HUES48 (cell line): ENCODE results near the gene SP7.

Experiments used
- H3K27ac ChIP-seq: one replicate; pipeline ENCODE4 v1.7.0; 2013; ENCODE audit warnings: low read depth, low read length, inconsistent platforms
- H3K27me3 ChIP-seq: 2 replicates; pipeline ENCODE4 v1.6.1; 2013; ENCODE audit warnings: mild to moderate bottlenecking, low read length; ENCODE audit not compliant: control insufficient read depth, insufficient read depth
- H3K36me3 ChIP-seq: 2 replicates; pipeline ENCODE4 v1.6.1; 2013; ENCODE audit warnings: low read length; ENCODE audit not compliant: control insufficient read depth, insufficient read depth
- H3K4me1 ChIP-seq: 2 replicates; pipeline ENCODE4 v1.6.1; 2013; ENCODE audit warnings: mild to moderate bottlenecking, low read length; ENCODE audit not compliant: control insufficient read depth, insufficient read depth
- H3K4me3 ChIP-seq: 2 replicates; pipeline ENCODE4 v1.5.1; 2013; ENCODE audit warnings: mild to moderate bottlenecking, low read depth, low read length
- H3K9ac ChIP-seq: 2 replicates; pipeline ENCODE4 v1.6.1; 2013; ENCODE audit warnings: mild to moderate bottlenecking, low read depth, low read length, moderate library complexity
- H3K9me3 ChIP-seq: 2 replicates; pipeline ENCODE4 v1.6.1; 2013; ENCODE audit warnings: low read length; ENCODE audit not compliant: control insufficient read depth, insufficient read depth

Gene SP7

DNA sequence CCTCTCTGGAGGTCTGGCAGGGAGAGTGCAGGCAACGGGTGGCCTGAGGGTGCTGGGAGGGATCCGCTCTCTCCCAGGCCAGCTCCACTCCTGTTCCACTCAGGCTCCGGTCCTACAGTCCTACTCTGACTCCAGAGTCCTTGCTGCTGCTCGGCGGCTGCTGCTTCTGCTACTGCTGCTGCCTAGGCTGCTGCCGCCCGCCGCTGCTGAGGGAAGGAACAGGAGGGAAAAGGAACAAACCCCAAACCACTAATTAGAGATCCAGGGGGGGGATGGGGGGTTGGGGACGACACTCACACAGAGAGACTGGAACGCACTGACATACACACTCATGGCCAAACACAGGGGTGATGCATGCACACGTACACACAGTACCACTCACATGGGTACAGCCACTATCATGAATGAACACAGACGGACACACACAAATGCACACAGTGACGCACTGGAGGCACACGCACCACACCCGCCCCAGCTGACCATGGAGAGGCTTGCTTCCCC is at the start of gene SP7:
Gene SP7 (minus strand): TSS at position 174 of the 501 bp plus-strand sequence. CDS start 708 bp downstream, outside the sequence.
- Histone ChIP-seq H3K27ac (no peak within 1 kb of the TSS), H3K4me1 (peaks cover 18% of the 10 kb centered on the region; the same call in 1 of the 2 replicates), H3K9ac (no peak within 1 kb of the TSS), H3K9me3 (no peaks in the 10 kb centered on the region), H3K27me3 (peaks cover 24% of the 10 kb centered on the region), H3K36me3 (no peaks in the 10 kb centered on the region), H3K4me3 (no peak within 1 kb of the TSS)

DNA sequence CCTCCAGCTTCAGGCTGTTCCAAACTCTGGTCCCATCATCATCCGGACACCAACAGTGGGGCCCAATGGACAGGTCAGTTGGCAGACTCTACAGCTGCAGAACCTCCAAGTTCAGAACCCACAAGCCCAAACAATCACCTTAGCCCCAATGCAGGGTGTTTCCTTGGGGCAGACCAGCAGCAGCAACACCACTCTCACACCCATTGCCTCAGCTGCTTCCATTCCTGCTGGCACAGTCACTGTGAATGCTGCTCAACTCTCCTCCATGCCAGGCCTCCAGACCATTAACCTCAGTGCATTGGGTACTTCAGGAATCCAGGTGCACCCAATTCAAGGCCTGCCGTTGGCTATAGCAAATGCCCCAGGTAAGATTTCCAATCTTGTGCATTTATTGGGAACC is 47.1 kb upstream of the SP7 start:
- no peaks in the 10 kb centered on the region for H3K27me3 ChIP-seq
- peaks cover 26% of the 10 kb centered on the region for H3K4me1 ChIP-seq
- H3K9me3 ChIP-seq: no peaks in the 10 kb centered on the region; the same call in 1 of the 2 replicates
- H3K27ac ChIP-seq: no peak overlapping the region
- H3K36me3 ChIP-seq: peaks cover 44% of the 10 kb centered on the region
- no peak overlapping the region for H3K9ac ChIP-seq
- H3K4me3 ChIP-seq: peak overlapping the region; percentile 14; the same call in 1 of the 2 replicates

DNA sequence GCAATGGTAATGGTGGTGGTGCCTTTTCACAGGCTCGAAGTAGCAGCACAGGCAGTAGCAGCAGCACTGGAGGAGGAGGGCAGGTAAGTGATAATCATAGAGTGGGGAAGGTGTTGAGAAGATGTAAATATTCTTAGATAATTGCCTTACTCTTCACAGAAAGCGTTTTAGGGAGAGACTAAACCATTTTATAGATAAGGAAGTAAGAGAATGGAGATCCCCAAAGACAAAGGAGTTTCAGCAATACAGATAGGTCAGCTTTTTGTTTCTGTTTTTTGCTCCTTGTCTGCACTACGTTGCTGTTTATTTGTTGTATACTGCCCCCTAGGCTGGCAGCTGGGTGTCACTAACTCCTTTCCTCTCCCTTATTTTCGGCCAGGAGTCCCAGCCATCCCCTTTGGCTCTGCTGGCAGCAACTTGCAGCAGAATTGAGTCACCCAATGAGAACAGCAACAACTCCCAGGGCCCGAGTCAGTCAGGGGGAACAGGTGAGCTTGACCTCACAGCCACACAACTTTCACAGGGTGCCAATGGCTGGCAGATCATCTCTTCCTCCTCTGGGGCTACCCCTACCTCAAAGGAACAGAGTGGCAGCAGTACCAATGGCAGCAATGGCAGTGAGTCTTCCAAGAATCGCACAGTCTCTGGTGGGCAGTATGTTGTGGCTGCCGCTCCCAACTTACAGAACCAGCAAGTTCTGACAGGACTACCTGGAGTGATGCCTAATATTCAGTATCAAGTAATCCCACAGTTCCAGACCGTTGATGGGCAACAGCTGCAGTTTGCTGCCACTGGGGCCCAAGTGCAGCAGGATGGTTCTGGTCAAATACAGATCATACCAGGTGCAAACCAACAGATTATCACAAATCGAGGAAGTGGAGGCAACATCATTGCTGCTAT is 45.8 kb upstream of the SP7 start:
- H3K36me3 ChIP-seq: peaks cover 39% of the 10 kb centered on the region
- no peak overlapping the region for H3K9ac ChIP-seq
- H3K9me3 ChIP-seq: no peaks in the 10 kb centered on the region; the same call in 1 of the 2 replicates
- H3K4me1 ChIP-seq: peaks cover 26% of the 10 kb centered on the region
- H3K27ac ChIP-seq: peak overlapping the region; percentile 100
- H3K4me3 ChIP-seq: peak overlapping the region; percentile 84
- no peaks in the 10 kb centered on the region for H3K27me3 ChIP-seq

DNA sequence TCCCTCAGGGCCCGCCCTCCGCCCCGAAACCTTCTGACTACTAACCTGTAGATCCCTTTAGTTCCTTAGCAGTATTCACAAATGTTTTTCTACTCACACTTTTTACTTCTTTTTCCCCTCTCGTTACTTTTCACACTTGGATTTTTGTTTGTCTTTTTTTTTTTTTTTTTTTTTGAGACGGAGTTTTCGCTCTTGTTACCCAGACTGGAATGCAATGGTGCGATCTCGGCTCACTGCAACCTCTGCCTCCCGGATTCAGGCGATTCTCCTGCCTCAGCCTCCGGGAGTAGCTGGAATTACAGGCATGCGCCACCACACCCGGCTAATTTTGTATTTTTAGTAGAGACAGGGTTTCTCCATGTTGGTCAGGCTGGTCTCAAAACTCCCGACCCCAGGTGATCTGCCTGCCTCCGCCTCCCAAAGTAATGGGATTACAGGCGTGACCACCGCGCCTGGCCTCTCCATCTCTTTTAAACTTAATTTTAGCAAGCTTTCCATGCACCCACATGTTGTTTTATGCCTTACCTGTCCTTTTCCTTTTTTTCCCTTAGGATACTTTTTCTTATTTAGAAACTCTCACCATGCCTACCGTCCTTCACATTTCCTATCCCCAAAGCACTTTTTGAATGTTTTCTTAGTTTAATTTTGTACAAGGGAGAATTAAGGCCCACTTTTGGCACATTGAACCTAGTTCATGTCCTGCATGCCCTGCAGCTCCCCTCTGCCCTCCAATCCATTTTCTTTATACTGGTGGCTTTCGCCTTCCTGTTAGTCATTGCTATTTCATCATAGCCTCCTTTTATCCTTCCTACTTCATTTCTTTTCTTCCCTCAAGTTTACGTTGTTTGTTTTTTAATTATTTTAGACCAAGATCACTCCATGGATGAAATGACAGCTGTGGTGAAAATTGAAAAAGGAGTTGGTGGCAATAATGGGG is 44.9 kb upstream of the SP7 start:
- peaks cover 26% of the 10 kb centered on the region for H3K4me1 ChIP-seq
- no peaks in the 10 kb centered on the region for H3K27me3 ChIP-seq
- H3K9ac ChIP-seq: peak overlapping the region; percentile 72
- peak overlapping the region; percentile 100 for H3K27ac ChIP-seq
- peak overlapping the region; percentile 84 for H3K4me3 ChIP-seq
- H3K9me3 ChIP-seq: no peaks in the 10 kb centered on the region; the same call in 1 of the 2 replicates
- peaks cover 33% of the 10 kb centered on the region for H3K36me3 ChIP-seq

DNA sequence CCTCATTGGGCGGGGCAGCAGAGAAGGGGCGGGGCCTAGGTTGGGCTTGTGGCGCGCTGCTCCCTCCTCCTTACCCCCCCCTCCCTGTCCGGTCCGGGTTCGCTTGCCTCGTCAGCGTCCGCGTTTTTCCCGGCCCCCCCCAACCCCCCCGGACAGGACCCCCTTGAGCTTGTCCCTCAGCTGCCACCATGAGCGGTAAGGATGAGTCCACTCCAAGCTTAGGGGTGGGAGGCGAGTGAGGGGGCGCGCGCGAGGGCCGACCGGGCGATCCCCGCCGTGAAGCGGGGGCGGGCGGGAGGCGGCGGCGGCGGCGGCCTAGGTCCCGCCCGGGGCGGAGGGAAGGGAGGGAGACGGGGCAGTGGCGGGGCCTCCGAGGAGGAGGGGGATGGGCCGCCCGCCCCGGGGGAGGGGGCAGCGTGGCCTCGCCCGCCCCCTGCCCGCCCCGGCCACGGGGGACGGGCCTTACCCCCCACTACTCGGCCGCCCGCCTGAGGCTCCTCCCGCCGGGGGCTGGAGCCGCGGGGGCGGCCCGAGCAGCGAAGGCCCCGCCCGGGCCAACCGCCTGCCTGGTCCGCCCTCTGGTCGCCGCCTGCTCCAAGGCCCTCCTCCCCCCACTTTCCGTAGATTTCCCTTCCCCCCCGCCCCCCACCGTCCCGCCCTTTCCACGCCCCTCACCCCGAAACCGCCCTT is 44.1 kb upstream of the SP7 start, which contains the start of gene SP1:
Gene SP1 (plus strand): TSS at position 73 of the 690 bp plus-strand sequence. CDS start 116 bp downstream, at position 189.
- Histone ChIP-seq H3K27ac (peak within 1 kb of the TSS; percentile 100), H3K9ac (peak within 1 kb of the TSS; percentile 87), H3K4me3 (peak within 1 kb of the TSS; percentile 84), H3K4me1 (peaks cover 26% of the 10 kb centered on the region), H3K9me3 (no peaks in the 10 kb centered on the region; the same call in 1 of the 2 replicates), H3K36me3 (peaks cover 28% of the 10 kb centered on the region), H3K27me3 (no peaks in the 10 kb centered on the region)

DNA sequence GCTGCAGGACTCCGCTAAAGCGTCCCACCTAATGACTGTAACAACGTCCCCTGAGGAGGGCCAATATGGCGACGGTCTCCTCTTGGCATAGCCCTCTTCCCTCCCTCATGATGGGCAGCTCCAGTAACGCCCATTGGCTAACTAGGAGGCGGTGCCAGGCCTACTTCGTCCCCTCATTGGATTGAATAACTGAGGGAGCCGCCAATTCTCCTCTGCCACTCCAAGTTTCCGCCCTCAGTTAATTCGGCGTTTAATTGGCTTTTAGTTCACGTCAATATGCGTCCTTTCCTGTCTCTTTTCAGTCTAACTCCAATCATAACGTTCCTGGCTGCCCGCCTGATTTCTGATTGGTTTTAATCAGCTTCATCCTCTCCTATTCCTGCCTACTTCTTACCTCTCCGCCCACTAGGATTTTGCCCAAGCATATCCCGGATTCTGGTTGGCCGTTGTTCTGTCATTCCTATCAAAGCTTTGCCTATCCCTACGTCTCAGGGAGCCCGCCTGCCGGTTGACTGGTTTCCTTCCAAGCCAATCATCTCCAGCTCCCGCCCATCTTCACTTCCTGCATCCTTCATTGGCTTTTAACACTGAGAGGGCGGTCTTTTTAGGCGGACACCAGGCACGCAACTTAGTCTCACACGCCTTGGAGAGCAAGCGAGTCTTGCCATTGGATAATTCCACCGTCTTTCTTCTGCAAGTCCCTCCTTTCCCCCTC is 43.4 kb upstream of the SP7 start:
- Histone ChIP-seq H3K27ac (peak overlapping the region; percentile 100), H3K9ac (peak overlapping the region; percentile 87), H3K9me3 (no peaks in the 10 kb centered on the region; the same call in 1 of the 2 replicates), H3K4me1 (peaks cover 26% of the 10 kb centered on the region), H3K36me3 (peaks cover 27% of the 10 kb centered on the region), H3K4me3 (peak overlapping the region; percentile 71), H3K27me3 (no peaks in the 10 kb centered on the region)

DNA sequence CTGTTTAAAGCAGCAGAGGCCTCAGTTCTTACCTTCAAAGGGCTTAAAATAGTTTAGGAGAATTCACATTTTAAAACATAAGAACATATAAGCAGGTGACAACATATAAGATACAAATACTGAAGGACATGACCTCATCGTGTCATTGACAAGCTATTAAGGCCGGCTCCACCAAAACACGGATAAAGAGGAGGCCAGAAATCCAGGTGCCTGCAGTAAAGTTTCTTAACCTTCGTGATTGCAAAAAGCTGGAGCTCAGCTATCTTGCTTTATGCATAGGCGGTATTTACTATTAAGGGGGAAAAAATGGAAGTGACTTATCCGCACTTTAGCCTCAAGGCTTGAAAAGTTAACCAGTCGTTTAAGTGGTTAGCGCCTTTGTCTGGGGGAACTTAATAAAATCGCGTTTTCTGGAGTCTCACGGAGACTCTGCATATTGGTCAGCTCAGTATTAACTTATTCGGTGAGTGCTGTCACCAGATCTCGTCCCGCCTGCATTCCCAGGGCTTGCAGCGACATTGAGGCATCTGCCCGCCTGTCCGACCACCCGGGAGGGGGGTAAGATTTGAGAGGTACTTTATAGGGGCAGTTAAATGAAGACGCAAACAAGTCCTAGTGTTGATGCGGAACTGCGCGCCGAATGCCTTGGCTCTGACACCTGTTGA is 42.7 kb upstream of the SP7 start:
- Histone ChIP-seq H3K4me1 (peaks cover 26% of the 10 kb centered on the region), H3K27me3 (no peaks in the 10 kb centered on the region), H3K9me3 (no peaks in the 10 kb centered on the region; the same call in 1 of the 2 replicates), H3K4me3 (peak overlapping the region; percentile 71), H3K9ac (peak overlapping the region; percentile 87), H3K36me3 (peaks cover 23% of the 10 kb centered on the region), H3K27ac (peak overlapping the region; percentile 99)

DNA sequence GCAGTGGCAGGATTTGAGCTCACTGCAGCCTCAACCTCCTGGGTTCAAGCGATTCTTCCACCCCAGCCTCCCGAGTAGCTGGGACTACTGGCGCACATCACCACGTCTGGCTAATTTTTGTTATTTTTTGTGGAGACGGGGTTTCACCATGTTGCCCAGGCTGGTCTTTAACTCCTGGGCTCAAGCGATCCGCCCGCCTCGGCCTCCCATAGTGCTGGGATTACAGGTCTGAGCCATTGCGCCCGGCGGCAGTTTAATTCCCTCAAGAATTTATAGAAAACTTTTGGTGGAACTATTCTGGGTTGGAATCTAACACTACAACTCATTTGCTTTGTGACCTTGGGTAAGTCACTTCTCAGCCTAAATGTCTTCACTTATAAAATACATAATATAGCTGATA is 42.1 kb upstream of the SP7 start:
- Histone ChIP-seq H3K9me3 (no peaks in the 10 kb centered on the region; the same call in 1 of the 2 replicates), H3K27ac (peak overlapping the region; percentile 99), H3K4me3 (no peak overlapping the region), H3K4me1 (peaks cover 26% of the 10 kb centered on the region), H3K27me3 (no peaks in the 10 kb centered on the region), H3K9ac (peak overlapping the region; percentile 87; the same call in 1 of the 2 replicates), H3K36me3 (peaks cover 17% of the 10 kb centered on the region)

DNA sequence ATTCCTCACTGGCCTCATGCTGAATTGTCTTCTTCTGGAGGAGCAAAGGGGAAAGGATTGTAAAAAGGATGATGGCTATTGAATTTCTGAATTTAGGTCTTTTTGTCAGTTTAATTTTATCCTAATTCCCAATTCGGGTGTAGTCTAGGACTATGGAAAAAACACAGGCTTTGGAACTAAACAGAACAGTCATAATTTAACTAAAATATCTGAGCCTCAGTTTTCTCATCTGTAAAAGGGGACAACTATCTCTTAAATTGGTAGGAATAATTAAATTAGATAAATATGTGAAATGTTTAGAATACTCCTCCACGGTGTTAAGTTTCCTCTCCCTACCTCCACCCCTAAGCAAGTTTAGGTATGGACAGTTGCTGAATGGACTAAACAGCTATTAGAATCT is 40.6 kb upstream of the SP7 start:
- Histone ChIP-seq H3K27me3 (no peaks in the 10 kb centered on the region), H3K9me3 (no peaks in the 10 kb centered on the region), H3K36me3 (peaks cover 3% of the 10 kb centered on the region; the same call in 1 of the 2 replicates), H3K9ac (no peak overlapping the region), H3K4me1 (peaks cover 21% of the 10 kb centered on the region), H3K4me3 (no peak overlapping the region), H3K27ac (no peak overlapping the region)
